HG02571 (cell line): ENCODE data around the gene LAIR2.

ENCODE experiments used
- ATAC-seq: cut with Tn5 transposase; IDR thresholded peaks from one replicate; pipeline ENCODE4 v1.9.1; 2021; ENCODE audit warnings: mild to moderate bottlenecking, moderate library complexity; ENCODE audit not compliant: unreplicated experiment

LAIR2 gene

DNA sequence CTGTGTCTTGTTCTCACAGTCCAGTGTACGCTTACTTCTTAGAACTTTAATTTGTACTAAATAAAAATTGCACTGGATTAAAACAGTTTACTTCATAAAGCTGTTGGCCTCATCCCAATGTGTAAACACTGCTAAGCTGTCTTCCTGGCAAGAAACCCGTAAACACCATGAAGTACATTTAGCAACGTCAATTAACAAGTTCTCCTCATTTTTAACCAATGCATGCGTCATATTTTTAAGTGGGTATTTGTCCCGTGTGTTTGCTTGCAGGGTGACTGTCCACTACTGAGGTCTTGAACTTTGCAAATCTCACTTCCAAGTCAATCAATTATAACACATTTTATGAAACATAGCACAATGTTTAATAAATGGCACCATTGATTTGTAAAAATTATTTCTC is 28.2 kb downstream of the LAIR2 start:
- no peak for ATAC-seq

DNA sequence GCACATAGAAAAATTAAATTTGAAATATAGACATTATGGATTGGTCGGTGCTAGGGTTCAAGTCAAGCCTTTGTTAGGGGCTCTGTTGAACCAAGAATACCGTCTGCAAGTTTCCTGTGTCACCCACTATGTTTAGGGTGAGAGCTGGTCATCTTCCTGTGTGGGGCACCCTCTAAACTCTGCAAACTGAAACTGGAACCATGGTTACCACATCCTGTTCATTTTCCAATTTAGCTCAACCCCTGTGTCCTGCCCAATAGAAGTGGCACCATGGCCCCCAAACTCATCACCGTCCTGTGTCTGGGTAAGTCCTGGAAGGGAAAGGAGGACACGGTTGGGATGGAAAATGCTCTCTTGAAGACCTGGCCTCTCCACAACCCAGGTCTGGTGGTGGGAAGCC is 29.9 kb downstream of the LAIR2 start:
- peak; percentile 59 for ATAC-seq

- no peak for ATAC-seq
Measured at GRCh38 chr19:54533476-54533875, 30.8 kb downstream of the LAIR2 start.

DNA sequence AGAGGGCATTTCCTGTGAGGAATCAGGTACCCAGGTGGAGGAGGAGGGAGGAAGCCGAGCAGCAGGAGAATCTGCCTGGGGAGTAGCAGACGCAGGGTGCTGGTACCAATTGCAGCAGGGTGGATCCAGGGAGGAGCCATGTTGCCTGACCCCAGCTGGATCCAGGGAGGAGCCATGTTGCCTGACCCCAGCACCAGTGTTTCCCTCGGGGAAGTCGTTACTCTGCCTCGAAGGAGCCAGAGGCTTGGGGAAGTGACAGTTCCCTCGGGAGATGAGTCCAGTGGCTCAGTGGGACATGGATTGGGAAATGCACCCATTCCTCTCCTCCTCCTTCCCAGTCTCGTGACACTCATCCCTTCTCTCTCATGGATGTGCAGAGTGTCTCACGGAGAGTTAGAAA is 31.5 kb downstream of the LAIR2 start:
- ATAC-seq = no peak

GRCh38 chr19:54535601-54536000 is 33.0 kb downstream of the LAIR2 start:
- no peak for ATAC-seq

DNA sequence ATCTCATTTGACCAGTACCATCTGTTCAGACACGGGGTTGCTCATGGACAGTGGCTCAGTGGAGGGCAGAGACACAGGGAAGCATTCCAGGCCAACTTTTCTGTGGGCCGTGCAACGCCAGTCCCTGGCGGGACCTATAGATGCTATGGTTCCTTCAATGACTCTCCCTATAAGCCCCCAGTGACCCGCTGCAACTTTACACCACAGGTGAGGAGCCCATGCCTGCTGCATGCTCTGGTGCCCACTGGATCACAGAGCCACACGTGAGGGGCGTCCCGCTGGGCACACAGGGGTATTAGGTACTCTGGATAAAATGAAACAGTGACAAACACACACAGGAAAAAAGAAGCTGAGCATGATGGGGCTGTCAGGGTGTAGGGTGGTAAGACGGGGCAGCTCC is 34.3 kb downstream of the LAIR2 start:
- ATAC-seq = no peak

DNA sequence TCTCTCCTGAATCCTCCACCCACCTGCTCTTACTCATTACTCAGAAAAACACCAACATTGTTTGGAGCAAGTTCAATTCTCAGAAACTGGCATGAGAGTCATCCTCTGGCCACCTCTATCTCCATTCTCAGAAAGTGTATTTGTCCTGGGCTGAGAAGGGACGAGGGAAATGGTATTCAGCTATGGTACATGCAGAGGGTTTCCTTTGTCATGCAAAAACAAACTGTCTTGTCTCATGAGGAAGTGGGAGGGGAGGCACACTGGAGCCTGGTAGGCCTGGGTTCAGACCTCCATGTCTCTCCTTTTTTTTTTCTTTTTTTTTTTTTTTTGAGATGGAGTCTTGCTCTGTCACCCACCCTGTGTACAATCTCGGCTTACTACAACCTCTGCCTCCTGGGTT is 39.1 kb downstream of the LAIR2 start:
- ATAC-seq = no peak

- ATAC-seq = no peak
Measured at GRCh38 chr19:54548806-54549205, 46.2 kb downstream of the LAIR2 start.

DNA sequence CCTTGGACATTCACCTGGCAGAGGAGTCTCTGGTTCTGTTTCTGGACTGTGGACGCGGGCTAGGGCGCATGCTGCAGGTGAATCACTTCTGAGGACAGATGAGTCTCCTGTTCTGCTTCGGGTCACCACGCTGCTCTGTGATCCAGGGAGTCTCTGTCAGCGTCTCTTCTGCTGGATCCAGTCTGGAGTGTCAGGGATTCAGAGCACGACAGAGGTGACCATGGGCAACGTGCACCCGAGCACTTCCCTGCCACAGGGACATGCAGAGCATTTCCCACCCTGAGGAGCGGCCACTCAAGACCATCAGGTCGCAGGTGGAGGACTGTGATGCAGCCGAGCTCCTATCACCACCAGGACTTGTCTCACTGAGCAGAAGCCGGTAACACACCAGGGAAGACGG is 46.6 kb downstream of the LAIR2 start:
- ATAC-seq = no peak

GRCh38 chr19:54551293-54551692 is 48.7 kb downstream of the LAIR2 start:
- ATAC-seq = no peak

DNA sequence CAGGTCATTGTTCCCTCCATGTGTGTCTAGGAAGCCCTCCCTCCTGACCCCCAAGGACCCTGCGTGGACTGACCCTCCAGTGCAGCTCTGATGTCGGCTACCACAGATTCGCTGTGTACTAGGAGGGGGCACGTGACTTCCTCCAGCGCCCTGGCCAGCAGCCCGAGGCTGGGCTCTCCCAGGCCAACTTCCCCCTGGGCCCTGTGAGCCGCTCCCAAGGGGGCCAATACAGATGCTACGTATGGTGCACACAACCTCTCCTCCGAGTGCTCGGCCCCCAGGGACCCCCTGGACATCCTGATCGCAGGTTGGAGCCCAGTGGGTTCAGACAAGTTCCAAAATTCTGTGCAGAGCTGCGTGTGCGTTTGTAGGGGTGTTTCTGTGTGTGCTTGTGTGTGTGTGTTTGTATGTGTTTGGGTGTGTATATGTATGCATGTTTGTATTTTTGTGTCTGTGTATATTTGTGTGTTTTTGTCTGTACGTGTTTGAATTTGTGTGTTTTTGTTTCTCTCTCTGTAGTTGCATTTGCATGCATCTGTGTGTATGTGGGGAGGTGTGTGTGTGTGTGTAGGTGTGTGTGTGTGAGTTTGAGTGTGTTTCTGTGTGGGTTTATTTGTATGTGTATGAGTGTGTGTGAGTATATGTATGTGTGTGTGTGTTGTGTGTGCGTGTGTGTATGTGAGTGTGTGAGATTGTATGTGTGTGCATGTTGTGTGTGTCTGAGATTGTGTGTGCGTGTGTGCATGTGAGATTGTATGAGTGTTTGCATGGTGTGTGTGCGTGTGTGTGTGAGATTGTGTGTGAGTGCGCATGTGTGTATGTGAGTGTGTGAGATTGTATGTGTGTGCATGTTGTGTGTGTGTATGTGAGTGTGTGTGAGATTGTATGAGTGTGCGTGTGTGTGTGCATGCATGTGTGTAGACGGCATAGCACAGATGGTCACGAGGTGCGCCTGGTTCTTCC is 49.6 kb downstream of the LAIR2 start:
- no peak for ATAC-seq

GRCh38 chr19:54552913-54553310 is 50.3 kb downstream of the LAIR2 start:
- no peak for ATAC-seq

GRCh38 chr19:54554006-54554405 is 51.4 kb downstream of the LAIR2 start:
- ATAC-seq = no peak

GRCh38 chr19:54554896-54555295 is 52.3 kb downstream of the LAIR2 start:
- no peak for ATAC-seq

DNA sequence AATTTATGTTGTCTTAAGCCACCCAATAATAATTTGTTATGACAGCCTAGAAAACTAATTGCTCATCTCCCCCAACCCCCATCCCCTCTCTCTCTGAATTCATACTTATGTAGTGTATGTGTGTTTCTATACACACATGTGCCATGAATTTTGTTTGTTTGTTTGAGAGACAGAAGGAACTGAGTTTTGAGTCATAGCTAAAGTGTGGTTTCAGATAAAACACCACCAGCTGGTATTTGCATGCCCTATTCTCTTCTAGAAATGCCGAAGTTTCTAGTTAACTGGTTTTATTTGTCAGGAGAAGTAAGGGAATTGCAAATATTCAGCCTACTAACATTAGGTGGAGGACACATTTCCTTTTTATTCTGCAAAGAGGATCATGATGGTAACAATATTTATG is 53.6 kb downstream of the LAIR2 start:
- ATAC-seq = no peak

- ATAC-seq = no peak
Measured at GRCh38 chr19:54558339-54558738, 55.7 kb downstream of the LAIR2 start.
